Body of pancreas (tissue), 4 donors: ENCODE data around the gene DCLK3. TPM values are rescaled to one million over a fixed set of nuclear protein-coding genes. Genes with fewer than 3 reads are reported as not detected.

ENCODE experiments used
- ATAC-seq: fragments of 150-250 bp; one replicate; pipeline ENCODE4 v1.9.1; 2016
- DNase-seq, 4 donors: peaks; one replicate each; pipeline ENCODE4 v3.0.0-alpha.2; 2019
- H3K27ac ChIP-seq, 4 donors: fragments of 200-600 bp; sonication (generic); 1 replicate in 3 of 4; 2 replicates in 1 of 4; pipeline versions ENCODE4 v1.5.1 to v1.6.1; 2016 to 2019; ENCODE audit warnings: mild to moderate bottlenecking in 1 of 4, mixed read lengths in 1 of 4, moderate library complexity in 1 of 4
- H3K27me3 ChIP-seq, 2 donors: fragments of 200-600 bp; sonication (generic); one replicate each; pipeline ENCODE4 v1.6.0; 2016; ENCODE audit warnings: mild to moderate bottlenecking in 1 of 2
- H3K36me3 ChIP-seq, 2 donors: fragments of 200-600 bp; sonication (generic); replicated peaks in 1 of 2; 2 replicates each; pipeline ENCODE4 v1.5.1; 2016; ENCODE audit warnings: low read depth in 2 of 2; ENCODE audit not compliant: insufficient read depth in 1 of 2
- H3K4me1 ChIP-seq: fragments of 200-600 bp; sonication (generic); one replicate; pipeline ENCODE4 v1.6.0; 2016
- H3K4me3 ChIP-seq, 2 donors: fragments of 200-600 bp; sonication (generic); 1 replicate in 1 of 2; 2 replicates in 1 of 2; pipeline ENCODE4 v1.5.1; 2016 to 2019
- H3K9me3 ChIP-seq, 3 donors: fragments of 200-600 bp; sonication (generic); 1 replicate in 2 of 3; 2 replicates in 1 of 3; pipeline ENCODE4 v1.5.1; 2016
- CTCF ChIP-seq, 7 experiments: fragments of 450-650 bp in 4 of 7; fragments of 200-600 bp in 3 of 7; sonication (generic) in 3 of 7; IDR thresholded peaks; one replicate each; pipeline ENCODE4 v1.5.1; 2016 to 2019; ENCODE audit warnings: antibody characterized with exemption in 7 of 7
- POLR2A ChIP-seq, 3 donors: fragments of 450-650 bp; IDR thresholded peaks; one replicate each; pipeline ENCODE4 v1.6.1; 2016; ENCODE audit warnings: antibody characterized with exemption in 3 of 3, mild to moderate bottlenecking in 2 of 3
- WGBS, 2 donors: methylation state at CpG; one replicate each; pipeline ENCODE4 v1.1.5; 2017; 5-methylcytosine and 5-hydroxymethylcytosine counted together
- intact Hi-C: fragments of 100-400 bp; cut with DNase I; formaldehyde crosslinking; loops from one replicate; pipeline ENCODE4 v1.15.1; 2023
- total RNA-seq, 2 donors: library from RNA; depleted of rRNA; stranded (reverse); fragments of >200 nt; gene quantifications; one replicate each; pipeline ENCODE4 v1.1.0, GENCODE V29; 2016

Gene DCLK3
- total RNA-seq, 2 donors from 2014 or later, result not detected

- intact Hi-C loops, result no loop called here
- no peak for ATAC-seq
- WGBS, 2 donors, result 65% methylated on average over 2 of the region's 2 CpGs
Measured at GRCh38 chr3:36678216-36679013, 85.9 kb downstream of the DCLK3 start.

GRCh38 chr3:36677331-36678007, 86.9 kb downstream of the DCLK3 start:
- no peaks in the 10 kb centered on the region for H3K9me3 ChIP-seq
- no peaks in the 10 kb centered on the region for H3K36me3 ChIP-seq
- no peaks in the 10 kb centered on the region for H3K27me3 ChIP-seq
- intact Hi-C loops, result no loop called here
- ATAC-seq (no peak), DNase-seq (no peak)
- no peak overlapping the region for H3K4me3 ChIP-seq
- H3K27ac ChIP-seq, result no peak overlapping the region
- no peak for TF ChIP-seq CTCF (IDR thresholded peaks at IDR 0.05)
- TF ChIP-seq POLR2A (IDR thresholded peaks at IDR 0.05), result no peak
- 36 to 51% methylated on average over 2 of the region's 2 CpGs for WGBS, 2 donors
- H3K4me1 ChIP-seq, result no peaks in the 10 kb centered on the region

More at GRCh38 chr3:36678216-36679013, 85.9 kb downstream of the DCLK3 start:
- Histone ChIP-seq H3K4me1 (no peaks in the 10 kb centered on the region), H3K36me3 (no peaks in the 10 kb centered on the region), H3K27me3 (no peaks in the 10 kb centered on the region), H3K4me3 (no peak overlapping the region), H3K9me3 (no peaks in the 10 kb centered on the region), H3K27ac (no peak overlapping the region)
- no peak for TF ChIP-seq CTCF (IDR thresholded peaks at IDR 0.05)
- no peak for TF ChIP-seq POLR2A (IDR thresholded peaks at IDR 0.05)
- no peak for DNase-seq

DNA sequence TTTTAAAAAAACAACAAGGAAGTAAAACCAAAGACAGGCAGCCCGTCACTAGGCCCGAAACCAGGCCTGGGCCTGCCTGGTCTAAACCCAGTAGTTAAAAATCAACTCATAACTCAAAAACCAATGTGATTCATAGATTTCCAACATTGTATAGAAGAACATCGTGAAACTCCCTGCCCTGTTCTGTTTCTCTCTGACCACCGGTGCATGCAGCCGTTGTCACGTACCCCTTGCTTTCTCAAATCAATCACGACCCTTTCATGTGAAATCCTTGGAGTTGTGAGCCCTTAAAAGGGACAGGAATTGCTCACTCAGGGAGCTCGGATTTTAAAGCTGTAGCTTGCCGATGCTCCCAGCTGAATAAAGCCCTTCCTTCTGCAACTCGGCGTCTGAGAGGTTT, 89.5 kb downstream of the DCLK3 start:
- H3K27me3 ChIP-seq, result no peaks in the 10 kb centered on the region
- 67 to 82% methylated on average over 10 to 11 of the region's 11 CpGs for WGBS, 2 donors
- H3K9me3 ChIP-seq, result no peaks in the 10 kb centered on the region
- intact Hi-C loops, result no loop called here
- H3K4me3 ChIP-seq, result no peak overlapping the region
- ATAC-seq (no peak), DNase-seq (no peak)
- H3K36me3 ChIP-seq, result no peaks in the 10 kb centered on the region
- H3K27ac ChIP-seq, result no peak overlapping the region
- TF ChIP-seq CTCF (IDR thresholded peaks at IDR 0.05) (no peak), POLR2A (IDR thresholded peaks at IDR 0.05) (no peak)
- H3K4me1 ChIP-seq, result no peaks in the 10 kb centered on the region

DNA sequence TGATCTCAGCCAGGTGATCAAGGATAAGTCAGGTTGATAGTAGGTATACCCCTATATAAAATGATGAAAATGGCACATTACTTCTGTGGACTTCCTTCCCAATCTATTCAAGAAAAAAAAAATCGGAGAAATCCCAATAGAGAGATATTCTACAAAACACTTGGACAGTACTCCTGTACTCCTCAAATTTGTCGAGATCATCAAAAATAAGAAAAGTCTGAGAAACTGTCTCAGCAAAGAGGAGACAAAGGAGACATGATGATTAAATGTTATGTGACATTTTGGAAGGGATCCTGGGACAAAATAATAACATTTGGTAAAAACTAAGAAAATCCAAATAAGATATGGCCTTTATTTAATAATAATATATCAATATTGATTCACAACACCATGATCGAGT, 94.6 kb downstream of the DCLK3 start:
- ATAC-seq (no peak), DNase-seq (no peak)
- H3K36me3 ChIP-seq, result no peaks in the 10 kb centered on the region
- H3K4me1 ChIP-seq, result no peaks in the 10 kb centered on the region
- no peaks in the 10 kb centered on the region for H3K9me3 ChIP-seq
- no peaks in the 10 kb centered on the region for H3K27me3 ChIP-seq
- no peak for TF ChIP-seq CTCF (IDR thresholded peaks at IDR 0.05)
- no peak for TF ChIP-seq POLR2A (IDR thresholded peaks at IDR 0.05)
- H3K27ac ChIP-seq, result no peak overlapping the region
- intact Hi-C loops, result no loop called here
- H3K4me3 ChIP-seq, result no peak overlapping the region
- WGBS, 2 donors, result 68 to 74% methylated on average over 3 of the region's 3 CpGs
